HG03439 (cell line): ENCODE data around the gene SLC6A9.

ENCODE experiments used
- ATAC-seq: cut with Tn5 transposase; IDR thresholded peaks from one replicate; pipeline ENCODE4 v1.9.1; 2021; ENCODE audit warnings: mild to moderate bottlenecking, moderate library complexity; ENCODE audit not compliant: unreplicated experiment

Gene SLC6A9

DNA sequence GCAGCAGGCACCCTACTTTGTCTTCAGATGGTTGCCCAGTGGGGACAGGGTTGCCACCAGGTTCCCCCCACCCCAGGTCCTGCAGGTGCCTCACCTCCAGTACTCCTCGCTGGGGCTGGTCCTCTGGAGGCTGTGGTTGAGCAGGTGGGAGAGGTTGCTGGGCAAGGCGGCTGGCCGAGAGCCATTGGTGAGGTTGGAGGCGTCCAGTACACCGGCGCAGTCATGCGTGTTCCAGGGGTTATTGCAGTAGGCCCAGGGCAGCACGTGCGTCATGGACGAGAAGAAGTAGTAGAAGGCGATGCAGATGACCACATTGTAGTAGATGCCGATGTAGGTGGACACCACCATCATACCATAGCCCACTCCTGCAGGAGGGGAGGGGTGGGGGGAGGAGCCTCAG, 23.0 kb downstream of the SLC6A9 start:
- ATAC-seq, result no peak

DNA sequence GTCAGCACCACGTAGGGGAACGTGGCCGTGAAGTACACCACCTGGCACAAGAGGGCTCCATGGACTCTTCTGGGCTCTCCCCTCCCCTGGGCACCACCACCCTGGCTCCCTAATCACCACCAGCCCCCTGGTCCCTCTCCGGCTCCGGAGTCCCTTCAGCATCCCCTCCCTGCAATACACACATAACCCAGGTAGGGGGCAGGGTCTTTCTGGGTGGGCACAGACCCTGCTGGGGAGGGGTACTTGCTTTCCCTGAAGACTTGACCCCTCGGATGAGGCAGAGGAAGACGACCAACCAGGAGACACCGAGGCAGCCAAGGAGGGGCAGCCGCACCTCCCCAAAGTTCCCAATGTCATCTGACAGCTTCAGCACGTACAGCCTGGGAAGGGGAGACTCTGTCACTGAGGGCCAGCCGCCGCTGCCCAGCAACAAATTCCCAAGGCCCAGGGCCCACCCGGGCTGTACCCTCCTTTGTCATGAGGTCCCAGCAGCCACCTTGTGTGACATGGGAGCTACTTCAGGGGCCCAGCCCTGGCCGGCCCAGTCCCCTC, 28.6 kb downstream of the SLC6A9 start:
- no peak for ATAC-seq

DNA sequence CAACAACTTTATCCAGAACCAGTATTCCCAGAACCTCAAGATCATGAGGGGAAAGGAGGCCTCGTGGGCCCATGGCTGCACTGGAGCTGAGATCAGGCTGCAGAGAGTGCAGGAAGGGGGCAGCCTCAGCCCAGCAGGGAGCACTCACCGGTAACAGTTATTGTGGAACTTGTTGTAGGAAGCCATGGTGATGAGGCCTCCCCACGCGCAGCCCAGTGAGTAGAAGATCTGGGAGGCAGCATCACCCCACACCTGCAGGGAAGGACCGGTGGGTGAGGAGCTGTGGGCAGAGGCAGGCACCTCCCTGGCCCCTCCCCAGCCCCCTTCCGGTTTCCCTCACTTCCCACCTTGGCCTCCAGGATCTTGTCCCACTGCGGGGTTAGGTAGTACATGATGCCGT, 29.1 kb downstream of the SLC6A9 start:
- ATAC-seq, result no peak

DNA sequence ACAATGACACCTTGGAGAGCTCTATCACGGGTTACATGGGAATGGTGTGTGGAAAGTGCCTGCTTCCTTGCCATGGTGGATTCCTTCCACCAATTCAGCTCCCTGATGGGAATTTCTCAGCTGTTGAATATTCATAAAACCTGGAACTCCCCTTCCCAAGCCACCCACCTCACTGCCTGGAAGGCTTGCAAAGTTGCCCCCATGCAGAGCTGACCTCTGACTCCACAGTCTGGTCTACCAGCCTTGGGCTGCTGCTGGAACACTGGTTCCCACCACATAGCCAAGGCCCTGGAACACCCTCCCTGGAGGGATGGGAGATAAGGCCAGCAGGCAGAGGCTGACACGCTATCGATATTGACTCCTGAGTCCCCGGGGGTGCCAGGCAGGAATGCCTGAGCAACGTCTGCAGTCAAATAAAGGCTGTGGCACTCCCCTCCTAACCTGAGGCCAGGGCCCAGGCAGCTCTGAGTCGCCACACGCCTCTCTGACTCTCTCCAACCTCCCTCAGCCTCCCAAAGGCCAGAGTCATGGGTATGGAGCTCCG, 31.1 kb downstream of the SLC6A9 start:
- no peak for ATAC-seq

DNA sequence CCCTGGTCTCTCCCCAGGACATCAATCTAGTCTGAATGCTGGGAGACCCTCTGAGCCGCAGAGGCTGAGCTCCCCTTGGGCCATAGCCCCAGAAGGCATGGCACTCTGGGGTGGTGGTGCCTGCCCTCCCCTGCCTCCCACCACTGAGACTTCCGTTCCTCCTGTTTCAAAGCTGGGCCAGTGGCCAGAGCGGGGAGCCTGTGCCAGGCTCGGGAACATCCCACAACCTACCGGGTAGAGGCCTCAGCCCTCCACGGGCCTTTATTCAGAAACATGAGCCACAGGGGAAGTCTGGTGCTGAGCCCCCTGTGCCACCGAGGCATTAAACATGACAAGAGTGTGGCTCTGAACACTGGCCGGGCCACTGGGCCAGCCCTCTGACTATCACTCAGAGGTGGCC, 31.8 kb downstream of the SLC6A9 start:
- no peak for ATAC-seq

DNA sequence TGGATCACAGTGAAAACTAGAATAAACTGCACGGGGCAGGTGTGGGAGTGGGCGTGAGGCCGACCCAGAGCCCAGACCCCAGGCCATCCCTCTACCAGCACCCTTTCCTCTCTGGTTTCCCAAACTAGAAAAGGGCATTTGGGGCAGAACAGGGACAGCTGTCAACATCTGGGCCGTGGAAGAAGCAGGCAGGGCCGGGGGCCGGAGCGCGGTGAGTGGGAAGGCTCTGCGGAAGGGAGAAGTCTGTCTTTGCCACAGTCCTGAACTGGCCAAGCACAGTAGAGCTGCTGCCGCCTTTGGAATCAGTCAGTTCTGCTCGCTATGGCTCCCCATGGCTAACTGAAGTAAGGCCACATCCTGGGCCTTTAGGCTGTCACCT, 33.3 kb downstream of the SLC6A9 start:
- ATAC-seq, result no peak

DNA sequence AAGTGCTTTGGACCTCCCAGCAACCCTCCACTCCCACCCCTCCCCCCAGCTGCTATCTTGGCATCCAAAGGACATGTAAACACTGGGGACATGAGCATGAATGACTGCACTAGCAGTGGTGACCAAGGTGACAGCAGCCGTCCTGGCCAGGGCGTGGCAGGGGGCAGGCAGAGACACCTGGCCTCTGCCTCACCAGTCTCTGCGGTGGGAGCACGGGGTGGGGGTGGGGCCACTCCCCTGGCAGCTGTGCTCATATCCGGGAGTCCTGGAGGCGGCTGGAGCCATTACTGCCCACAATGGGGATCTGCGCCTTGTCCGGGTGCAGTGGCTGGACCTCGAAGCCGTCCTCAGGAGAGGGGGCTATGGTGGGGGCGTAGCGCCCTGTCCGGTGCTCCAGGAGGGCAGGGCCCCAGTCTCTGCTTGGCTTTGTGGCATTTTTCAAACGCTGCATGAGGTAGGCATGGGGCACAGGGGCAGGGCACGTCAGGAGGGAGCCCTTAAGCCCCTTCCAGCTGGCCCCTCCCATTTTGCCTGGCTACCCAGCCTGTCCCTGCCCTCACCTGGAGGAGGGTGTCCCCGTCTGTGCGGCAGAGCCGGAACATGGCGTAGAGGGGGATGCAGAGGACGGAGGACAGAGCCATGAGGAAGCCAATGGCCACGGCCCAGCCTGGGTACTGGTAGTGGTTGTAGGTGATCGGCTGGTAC, 33.8 kb downstream of the SLC6A9 start:
- no peak for ATAC-seq

DNA sequence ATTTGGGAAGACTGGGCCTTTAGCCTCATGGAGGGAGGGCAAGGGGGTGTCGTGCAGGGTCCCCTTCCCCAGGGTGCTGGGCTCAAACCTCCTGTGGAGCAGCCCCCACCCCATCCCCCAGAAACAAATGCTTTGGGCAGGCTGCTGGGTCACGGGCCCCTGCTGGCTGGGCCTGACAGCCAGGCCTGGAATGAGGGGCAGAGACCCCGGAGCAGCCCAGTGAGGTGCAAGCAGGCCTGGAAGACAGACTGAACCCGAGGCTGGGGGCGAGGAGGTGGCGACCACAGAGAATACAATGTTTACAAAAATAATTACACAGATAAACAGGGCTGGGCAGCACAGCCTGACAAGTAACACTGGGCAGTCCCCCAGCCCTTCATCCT, 34.5 kb downstream of the SLC6A9 start:
- no peak for ATAC-seq

DNA sequence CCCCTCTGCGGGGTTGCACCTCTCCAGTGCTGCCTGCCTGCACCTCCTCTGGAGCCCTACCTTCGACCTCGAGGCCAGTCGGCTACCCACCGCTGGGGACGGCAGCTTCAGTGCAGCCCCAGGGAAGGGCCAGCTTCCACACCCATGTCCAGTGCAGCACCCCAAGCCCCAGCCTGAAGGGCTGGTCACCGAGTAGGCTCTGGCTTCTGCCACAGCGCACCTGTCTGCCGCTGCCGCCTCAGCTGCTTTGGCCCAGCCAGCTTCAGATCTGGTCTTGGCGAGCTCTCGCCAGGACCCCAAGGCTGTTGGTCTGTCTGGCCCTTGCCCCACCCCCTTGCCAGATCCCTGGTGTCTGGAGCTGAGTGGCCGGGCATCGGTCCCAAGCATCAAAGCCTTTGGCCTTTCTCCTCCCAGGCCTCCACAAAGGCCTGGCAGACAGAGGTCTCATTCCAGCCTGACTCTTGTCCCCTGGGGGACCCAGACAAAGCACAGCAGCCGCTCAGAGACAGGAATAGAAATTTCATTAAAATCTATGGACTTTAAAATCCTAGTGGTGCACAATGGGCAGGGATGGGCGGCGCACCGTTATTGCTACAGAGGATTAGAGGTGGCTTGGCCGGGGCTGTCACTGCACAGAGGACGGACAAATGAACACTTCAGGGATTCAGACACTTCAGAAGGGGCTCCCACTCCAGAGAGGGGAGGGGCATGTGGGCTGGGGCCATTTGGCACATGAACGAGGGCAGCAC, 35.1 kb downstream of the SLC6A9 start:
- ATAC-seq, result no peak

DNA sequence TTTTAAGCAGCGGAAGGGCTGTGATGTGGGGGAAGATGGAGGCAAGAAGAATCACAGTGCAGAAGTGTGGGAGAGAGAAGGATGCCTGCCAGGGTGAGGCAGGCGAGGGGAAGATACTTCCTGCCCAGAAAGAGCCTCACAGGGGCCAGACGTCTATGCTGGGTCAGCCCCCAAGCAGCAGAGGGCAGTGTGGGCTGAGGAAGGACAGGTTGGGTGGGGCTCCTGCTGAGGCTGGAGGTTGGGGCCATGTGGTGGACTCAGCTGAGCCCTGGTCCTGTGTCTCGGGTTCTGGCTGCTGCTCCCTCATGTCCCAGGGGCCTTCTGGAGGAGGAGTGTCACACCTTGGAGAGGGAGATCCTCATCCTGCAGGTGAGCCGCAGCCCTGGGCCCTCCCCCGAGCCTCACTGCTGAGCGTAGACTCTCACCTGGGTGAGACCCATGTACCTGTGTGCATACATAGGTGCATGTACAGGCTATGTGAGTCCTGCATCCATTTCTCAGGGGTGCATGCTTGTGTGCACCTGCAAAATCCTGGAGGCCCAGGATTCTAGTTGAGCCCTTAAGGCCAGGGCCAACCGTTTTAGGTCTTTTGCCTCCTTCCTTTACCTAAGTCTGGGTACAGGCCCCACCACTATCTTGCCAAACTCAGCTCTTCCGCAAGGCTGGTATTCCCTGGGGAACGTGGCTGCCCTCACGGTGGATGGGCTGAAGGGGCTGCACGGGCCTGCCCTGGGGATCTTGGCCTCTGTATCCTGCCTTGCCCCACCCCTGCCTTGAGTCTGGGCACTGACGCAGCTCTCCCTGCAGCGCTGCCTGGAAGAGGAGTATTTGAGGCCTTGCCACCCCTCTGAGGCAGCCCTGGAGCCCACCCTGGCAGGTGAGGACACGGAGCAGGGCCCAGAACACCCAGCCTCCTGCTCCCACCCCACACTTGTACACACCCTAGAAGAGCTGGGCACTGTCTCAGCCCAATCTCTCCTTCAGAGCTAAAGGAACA, 36.2 kb downstream of the SLC6A9 start:
- ATAC-seq, result no peak

DNA sequence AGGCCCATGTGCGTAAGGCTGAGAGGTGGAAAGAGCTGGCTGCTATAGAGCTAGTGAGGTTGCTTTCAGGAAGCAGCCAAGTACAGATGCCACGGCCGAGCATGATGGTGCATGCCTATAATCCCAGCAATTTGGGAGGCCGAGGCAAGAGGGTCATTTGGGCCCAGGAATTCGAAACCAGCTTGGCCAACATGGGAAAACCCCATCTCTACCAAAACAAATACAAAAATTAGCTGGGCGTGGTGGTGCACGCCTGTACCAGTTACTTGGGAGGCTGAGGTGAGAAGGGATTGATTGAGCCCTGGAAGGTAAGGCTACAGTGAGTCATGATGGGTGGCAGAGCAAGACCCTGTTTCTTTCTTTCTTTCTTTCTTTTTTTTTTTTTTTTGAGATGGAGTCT, 37.2 kb downstream of the SLC6A9 start:
- no peak for ATAC-seq

DNA sequence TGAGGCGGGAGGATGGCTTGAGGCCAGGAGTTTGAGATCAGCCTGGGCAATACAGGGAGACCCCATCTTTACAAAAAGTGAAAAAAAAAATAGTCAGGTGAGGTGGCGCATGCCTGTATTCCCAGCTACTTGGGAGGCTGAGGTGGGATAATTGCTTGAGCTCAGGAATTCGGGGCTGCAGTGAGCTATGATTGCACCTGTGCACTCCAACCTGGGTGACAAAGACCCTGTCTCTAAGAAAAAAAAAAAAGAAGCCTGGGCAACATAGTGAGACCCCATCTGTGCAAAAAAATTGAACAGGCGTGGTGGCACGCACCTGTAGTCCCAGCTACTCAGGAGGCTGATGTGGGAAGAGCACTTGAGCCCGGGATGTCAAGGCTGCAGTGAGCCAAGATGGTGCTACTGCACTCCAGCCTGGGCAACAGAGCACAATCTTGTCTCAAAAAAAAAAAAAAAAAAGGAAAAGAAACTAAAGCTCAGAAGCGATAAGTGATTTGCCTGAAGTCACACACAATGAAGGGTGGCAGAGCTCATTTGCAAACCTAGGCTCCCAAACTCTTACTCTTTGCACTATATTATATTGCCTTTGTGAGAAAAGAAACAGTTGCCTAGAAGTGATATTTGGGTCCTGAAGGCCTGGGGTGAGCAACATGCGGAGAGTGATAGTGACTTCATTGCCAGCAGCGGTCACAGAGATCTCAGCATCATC, 37.9 kb downstream of the SLC6A9 start:
- ATAC-seq, result no peak

DNA sequence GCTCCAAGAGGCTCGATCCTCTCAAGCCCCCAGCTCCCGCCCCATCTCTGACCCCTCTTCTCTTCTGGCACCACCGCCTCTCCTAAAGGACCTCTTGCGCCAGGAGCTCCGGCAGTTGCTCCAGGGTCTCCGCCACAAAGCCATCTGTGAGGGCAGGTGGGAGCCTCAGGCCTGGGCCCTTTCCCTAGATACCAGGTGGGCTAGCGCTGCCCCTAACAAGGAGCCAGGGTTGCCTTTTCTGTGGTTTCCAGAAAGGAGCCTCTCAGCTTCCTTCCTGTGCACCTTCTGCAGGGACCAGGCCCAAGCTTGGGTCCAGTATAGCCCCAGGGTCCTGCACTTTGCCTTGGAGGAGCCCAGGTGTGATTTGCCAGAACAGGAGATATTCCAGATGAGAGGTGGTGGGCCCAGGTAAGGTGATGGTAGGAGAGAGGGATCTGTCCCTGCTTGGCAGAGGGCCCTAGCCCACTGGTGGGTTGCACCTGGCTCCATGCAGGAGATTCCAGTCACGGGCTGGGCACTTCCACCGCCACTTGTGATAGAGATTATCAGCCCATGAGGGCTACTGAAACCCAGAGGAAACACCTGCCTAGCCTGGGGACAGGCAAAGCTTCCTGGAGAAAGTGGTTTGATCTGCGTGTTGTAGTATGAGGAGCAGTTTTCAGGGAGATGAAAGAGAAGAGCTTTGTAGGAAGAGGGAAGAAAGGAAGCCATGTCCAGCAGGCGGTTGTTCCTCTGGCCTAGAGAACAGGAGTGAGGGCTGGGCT, 38.8 kb downstream of the SLC6A9 start:
- ATAC-seq, result no peak

DNA sequence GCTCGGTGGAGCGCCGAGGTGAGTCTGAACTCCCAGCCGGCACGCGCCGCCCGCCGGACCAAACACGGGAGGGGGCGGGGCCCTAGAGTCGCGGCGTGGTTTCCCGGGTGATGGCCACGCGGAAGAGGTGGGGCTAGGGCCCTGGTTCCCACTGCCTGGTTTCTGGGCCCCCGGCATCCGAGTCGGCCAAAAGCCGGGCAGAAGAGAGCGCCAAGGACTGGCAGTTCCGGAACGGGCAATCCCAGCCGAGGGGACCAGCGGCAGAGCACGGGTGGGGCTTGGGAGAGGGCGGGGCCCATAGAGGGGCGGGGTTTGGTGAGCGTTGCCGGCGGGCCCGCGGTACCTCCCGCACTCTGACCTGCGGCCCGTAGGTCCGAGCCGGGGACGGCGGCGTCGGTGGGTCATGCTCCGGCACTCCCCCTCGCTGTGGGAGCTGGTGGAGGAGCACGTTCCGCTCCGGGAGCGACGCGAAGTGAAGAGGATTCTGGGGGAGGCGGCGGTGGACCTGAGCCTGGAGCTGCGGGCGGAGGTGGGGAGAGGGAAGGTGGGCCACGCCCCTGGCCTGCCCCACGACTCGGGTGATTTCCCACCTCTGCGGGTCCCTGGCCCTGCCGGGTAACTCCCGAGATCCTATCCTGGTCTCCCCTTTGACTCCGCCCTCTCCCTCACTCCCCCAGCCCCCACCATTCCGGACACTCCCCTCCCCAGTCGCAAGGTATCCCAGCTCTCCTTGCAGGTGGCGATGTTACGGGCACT, 39.6 kb downstream of the SLC6A9 start, which contains the start of gene CCDC24:
CCDC24 (plus strand) TSS at position 124 of the 756 bp plus-strand sequence; CDS start at position 404, 280 bp downstream.
- ATAC-seq, result peak; percentile 75

DNA sequence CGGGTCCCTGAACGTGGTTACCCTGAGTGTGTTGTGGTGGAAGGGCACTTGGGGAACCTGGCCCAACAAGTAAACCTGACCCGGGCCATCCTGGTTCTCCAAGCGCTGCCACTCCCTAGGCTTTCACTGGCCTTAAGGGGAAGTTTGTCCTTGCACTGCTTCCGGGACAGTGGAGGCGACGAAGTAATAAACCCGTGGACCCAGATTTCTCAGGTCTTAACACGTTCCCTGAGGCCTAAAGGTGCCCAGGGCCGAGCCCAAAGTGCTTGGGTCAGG, 40.1 kb downstream of the SLC6A9 start:
- no peak for ATAC-seq

DNA sequence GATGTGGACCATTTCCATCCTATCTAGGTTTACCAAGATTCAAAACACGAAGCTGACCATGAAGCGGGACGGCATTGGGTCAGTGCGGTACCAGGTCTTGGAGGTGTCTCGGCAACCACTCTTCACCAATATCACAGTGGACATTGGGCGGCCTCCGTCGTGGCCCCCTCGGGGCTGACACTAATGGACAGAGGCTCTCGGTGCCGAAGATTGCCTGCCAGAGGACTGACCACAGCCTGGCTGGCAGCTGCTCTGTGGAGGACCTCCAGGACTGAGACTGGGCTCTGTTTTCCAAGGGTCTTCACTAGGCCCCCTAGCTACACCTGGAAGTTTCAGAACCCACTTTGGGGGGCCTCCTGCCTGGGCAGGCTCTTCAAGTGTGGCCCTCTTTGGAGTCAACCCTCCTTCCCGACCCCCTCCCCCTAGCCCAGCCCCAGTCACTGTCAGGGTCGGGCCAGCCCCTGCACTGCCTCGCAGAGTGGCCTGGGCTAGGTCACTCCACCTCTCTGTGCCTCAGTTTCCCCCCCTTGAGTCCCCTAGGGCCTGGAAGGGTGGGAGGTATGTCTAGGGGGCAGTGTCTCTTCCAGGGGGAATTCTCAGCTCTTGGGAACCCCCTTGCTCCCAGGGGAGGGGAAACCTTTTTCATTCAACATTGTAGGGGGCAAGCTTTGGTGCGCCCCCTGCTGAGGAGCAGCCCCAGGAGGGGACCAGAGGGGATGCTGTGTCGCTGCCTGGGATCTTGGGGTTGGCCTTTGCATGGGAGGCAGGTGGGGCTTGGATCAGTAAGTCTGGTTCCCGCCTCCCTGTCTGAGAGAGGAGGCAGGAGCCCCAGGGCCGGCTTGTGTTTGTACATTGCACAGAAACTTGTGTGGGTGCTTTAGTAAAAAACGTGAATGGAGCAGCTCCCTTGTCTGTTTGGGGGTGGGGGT, 40.7 kb downstream of the SLC6A9 start:
- ATAC-seq, result no peak

DNA sequence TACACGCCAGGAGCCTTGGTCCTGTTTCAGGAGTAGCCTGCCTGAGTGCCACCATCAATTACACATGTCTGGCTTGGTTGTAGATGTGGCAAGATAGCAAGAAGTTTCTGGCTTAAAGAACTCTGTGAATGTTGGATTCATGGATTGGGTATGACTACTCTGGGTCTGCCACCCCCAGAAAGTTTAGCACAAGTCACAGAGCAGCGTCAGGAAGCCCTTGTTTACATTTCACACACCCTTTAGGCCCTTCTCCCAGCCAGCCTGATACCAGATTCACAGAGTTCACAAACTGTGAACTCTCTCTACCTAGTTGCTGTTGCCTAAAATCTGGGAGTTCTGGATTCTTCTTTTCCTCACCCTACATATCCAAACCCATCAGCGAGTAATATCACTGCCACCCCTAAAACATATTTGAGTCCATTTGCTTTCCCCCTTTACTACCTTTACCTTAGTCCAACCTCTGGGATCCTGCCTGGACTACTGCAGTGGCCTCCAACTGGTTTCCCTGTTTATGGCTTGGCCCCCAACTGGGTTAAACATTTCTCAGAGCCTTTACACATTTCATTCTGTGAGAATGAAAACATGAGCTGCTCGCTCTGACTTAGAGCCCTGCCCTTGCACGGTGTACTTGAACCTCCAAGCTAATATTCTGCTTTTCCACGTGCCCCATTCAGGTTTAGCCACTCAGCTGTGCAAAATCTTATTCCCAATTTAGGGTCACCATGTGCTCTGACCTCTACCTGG, 43.9 kb downstream of the SLC6A9 start:
- ATAC-seq, result no peak
